Smooth muscle cell (in vitro differentiated cells): ENCODE measurements around the gene PHLDB3. TPM values are rescaled to one million over a fixed set of nuclear protein-coding genes. Genes with fewer than 3 reads are reported as not detected.

ENCODE experiments used
- DNase-seq: peaks from one replicate; lab custom pipeline; 2025; ENCODE audit not compliant: unreplicated experiment; lab: John Stamatoyannopoulos, UW
- H2AFZ ChIP-seq: fragments of 200-600 bp; sonication (generic); 2 replicates; pipeline ENCODE4 v1.6.0; 2016; ENCODE audit warnings: antibody characterized with exemption, low read depth, mild to moderate bottlenecking
- H3F3A ChIP-seq: fragments of 200-600 bp; sonication (generic); 2 replicates; pipeline ENCODE4 v1.6.0; 2017; ENCODE audit warnings: antibody characterized with exemption, low read depth
- H3K27ac ChIP-seq: fragments of 200-600 bp; sonication (generic); 2 replicates; pipeline ENCODE4 v1.5.1; 2016; ENCODE audit warnings: low read depth, mild to moderate bottlenecking
- H3K27me3 ChIP-seq: fragments of 200-600 bp; sonication (generic); 2 replicates; pipeline ENCODE4 v1.6.1; 2016; ENCODE audit warnings: low read depth, mild to moderate bottlenecking
- H3K36me3 ChIP-seq: fragments of 200-600 bp; sonication (generic); 2 replicates; pipeline ENCODE4 v1.5.1; 2016; ENCODE audit warnings: low read depth
- H3K4me1 ChIP-seq: fragments of 200-600 bp; sonication (generic); 2 replicates; pipeline ENCODE4 v1.5.1; 2016; ENCODE audit warnings: low read depth
- H3K4me2 ChIP-seq: fragments of 200-600 bp; sonication (generic); 2 replicates; pipeline ENCODE4 v1.6.0; 2016; ENCODE audit warnings: mild to moderate bottlenecking
- H3K4me3 ChIP-seq: fragments of 200-600 bp; sonication (generic); 2 replicates; pipeline ENCODE4 v1.5.1; 2016; ENCODE audit warnings: mild to moderate bottlenecking
- H3K79me2 ChIP-seq: fragments of 200-600 bp; sonication (generic); 2 replicates; pipeline ENCODE4 v1.6.0; 2016; ENCODE audit warnings: low read depth, mild to moderate bottlenecking
- H3K9ac ChIP-seq: fragments of 200-600 bp; sonication (generic); 2 replicates; pipeline ENCODE4 v1.6.0; 2016; ENCODE audit warnings: low read depth
- H3K9me3 ChIP-seq: fragments of 200-600 bp; sonication (generic); replicated peaks from 2 replicates; pipeline ENCODE4 v1.5.1; 2016; ENCODE audit warnings: low read depth
- H4K20me1 ChIP-seq: fragments of 200-600 bp; sonication (generic); 2 replicates; pipeline ENCODE4 v1.6.0; 2016; ENCODE audit warnings: low read depth
- CTCF ChIP-seq: fragments of 200-600 bp; sonication (generic); IDR thresholded peaks from 2 replicates; pipeline ENCODE4 v1.5.1; 2017; ENCODE audit warnings: borderline replicate concordance, mild to moderate bottlenecking, antibody characterized with exemption; ENCODE audit not compliant: insufficient read depth, poor library complexity, severe bottlenecking
- WGBS: methylation state at CpG from one replicate; pipeline ENCODE4 v1.1.7; 2016; ENCODE audit warnings: low lambda C conversion rate; 5-methylcytosine and 5-hydroxymethylcytosine counted together
- polyA plus RNA-seq: library from polyadenylated mRNA; unstranded; fragments of >200 nt; fragmentation: Nextera tagmentation; extraction: Ambion mirVana; gene quantifications from 2 replicates; pipeline ENCODE4 v1.2.1, GENCODE V29; 2016
- total RNA-seq: library from RNA; depleted of rRNA; stranded (reverse); fragments of >200 nt; gene quantifications from 2 replicates; pipeline ENCODE4 v1.2.3, GENCODE V29; 2014

Gene PHLDB3
- total and polyA plus RNA-seq, 2 experiments from 2014 or later: 7.2 to 8.6 TPM

GRCh38 chr19:43532571-43532961, 28.0 kb upstream of the PHLDB3 start:
- no peak overlapping the region for H2AFZ ChIP-seq
- H3K79me2 ChIP-seq: no peaks in the 10 kb centered on the region
- peak overlapping the region; percentile 44 for H3K27ac ChIP-seq
- H3K4me3 ChIP-seq: peak overlapping the region; percentile 53
- no peaks in the 10 kb centered on the region for H3K27me3 ChIP-seq
- DNase-seq: peak; percentile 30
- no peak overlapping the region for H3K9ac ChIP-seq
- H3K9me3 ChIP-seq: no peaks in the 10 kb centered on the region
- H3K4me2 ChIP-seq: peak overlapping the region; percentile 85
- no peaks in the 10 kb centered on the region for H3F3A ChIP-seq
- no peaks in the 10 kb centered on the region for H4K20me1 ChIP-seq
- 3% methylated on average over 16 of the region's 16 CpGs for WGBS
- no peak for TF ChIP-seq CTCF
- H3K36me3 ChIP-seq: no peaks in the 10 kb centered on the region
- peaks cover 4% of the 10 kb centered on the region for H3K4me1 ChIP-seq

DNA sequence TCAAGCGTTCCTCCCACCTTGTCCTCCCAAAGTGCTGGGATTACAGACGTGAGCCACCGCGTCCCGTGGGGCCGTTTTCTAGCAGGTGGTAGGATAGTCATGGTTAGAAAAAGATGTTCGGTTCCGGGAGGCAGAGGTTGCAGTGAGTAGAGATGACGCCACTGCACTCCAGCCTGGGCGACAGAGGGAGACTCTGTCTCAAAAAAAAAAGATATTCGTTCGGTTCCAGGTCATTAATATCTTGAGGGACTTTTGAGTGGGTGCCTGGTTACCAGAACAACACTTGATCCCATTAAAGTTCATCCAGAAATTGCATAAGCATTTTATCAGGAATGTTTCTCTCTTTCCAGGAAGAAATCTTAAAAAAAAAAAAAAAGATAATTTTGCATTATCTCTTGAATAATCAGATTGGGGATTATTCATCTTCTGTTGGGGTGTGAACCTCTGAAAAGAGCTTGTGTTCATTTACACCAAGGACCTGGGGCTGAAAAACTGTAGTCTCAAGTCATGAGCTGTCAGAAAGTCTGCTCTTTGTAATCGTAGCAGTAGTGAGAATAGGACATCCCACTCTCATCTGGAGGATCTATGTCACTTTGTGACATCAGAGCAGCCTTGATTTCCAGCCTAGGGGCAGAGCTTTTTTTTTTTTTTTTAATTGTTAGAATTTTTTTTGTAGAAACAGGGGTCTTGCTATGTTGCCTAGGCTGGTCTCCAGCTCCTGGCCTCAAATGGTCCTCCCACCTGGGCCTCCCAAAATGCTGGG, 23.5 kb upstream of the PHLDB3 start:
- Histone ChIP-seq H3K27me3 (no peaks in the 10 kb centered on the region), H4K20me1 (peaks cover 12% of the 10 kb centered on the region), H3F3A (no peaks in the 10 kb centered on the region), H3K9ac (no peak overlapping the region), H3K27ac (peak overlapping the region; percentile 76), H2AFZ (no peak overlapping the region), H3K4me2 (peak overlapping the region; percentile 96), H3K79me2 (peaks cover 18% of the 10 kb centered on the region), H3K4me3 (peak overlapping the region; percentile 87), H3K9me3 (no peaks in the 10 kb centered on the region), H3K36me3 (no peaks in the 10 kb centered on the region), H3K4me1 (peaks cover 14% of the 10 kb centered on the region)
- DNase-seq: no peak
- no peak for TF ChIP-seq CTCF
- 59% methylated on average over 13 of the region's 13 CpGs for WGBS

GRCh38 chr19:43526884-43527859, 22.6 kb upstream of the PHLDB3 start, which contains the start of gene ETHE1:
ETHE1 (minus strand) TSS chr19:43527201; CDS start chr19:43527177, 24 bp downstream.
- WGBS: 10% methylated on average over 54 of the region's 54 CpGs

More at GRCh38 chr19:43526884-43527859, 22.6 kb upstream of the PHLDB3 start, which contains the start of gene ETHE1:
- Histone ChIP-seq H3F3A (no peaks in the 10 kb centered on the region), H3K4me1 (peaks cover 14% of the 10 kb centered on the region), H2AFZ (peak within 1 kb of the TSS; percentile 68), H3K9me3 (no peaks in the 10 kb centered on the region), H3K4me2 (peak within 1 kb of the TSS; percentile 96), H3K4me3 (peak within 1 kb of the TSS; percentile 87), H3K79me2 (peaks cover 20% of the 10 kb centered on the region), H3K27ac (peak within 1 kb of the TSS; percentile 76), H3K27me3 (no peaks in the 10 kb centered on the region), H3K36me3 (no peaks in the 10 kb centered on the region), H4K20me1 (peaks cover 16% of the 10 kb centered on the region), H3K9ac (peak within 1 kb of the TSS; percentile 75)
- no peak for TF ChIP-seq CTCF
- DNase-seq: peak; percentile 45
